DOHH2 (cell line): ENCODE results near the gene NEK8.

Experiments used
- H3F3A ChIP-seq: fragments of 200-600 bp; sonication (generic), shearing (Covaris generic); 2 replicates; pipeline ENCODE4 v1.6.0; 2016; ENCODE audit warnings: antibody characterized with exemption, mild to moderate bottlenecking; ENCODE audit not compliant: control insufficient read depth, insufficient read depth
- H3K27ac ChIP-seq: fragments of 200-600 bp; sonication (generic); 2 replicates; pipeline ENCODE4 v1.5.1; 2014; ENCODE audit warnings: low read depth, mild to moderate bottlenecking, low read length, moderate library complexity
- H3K27me3 ChIP-seq: fragments of 200-600 bp; sonication (generic); 2 replicates; pipeline ENCODE4 v1.6.1; 2014; ENCODE audit warnings: mild to moderate bottlenecking, low read length, mixed read lengths; ENCODE audit not compliant: control insufficient read depth
- H3K36me3 ChIP-seq: fragments of 200-600 bp; sonication (generic); 2 replicates; pipeline ENCODE4 v1.6.1; 2014; ENCODE audit warnings: mild to moderate bottlenecking, low read length, moderate library complexity, mixed read lengths; ENCODE audit not compliant: control insufficient read depth
- H3K4me1 ChIP-seq: fragments of 200-600 bp; sonication (generic); 2 replicates; pipeline ENCODE4 v1.6.1; 2014; ENCODE audit warnings: mild to moderate bottlenecking, low read length, mixed read lengths; ENCODE audit not compliant: control insufficient read depth
- H3K4me2 ChIP-seq: fragments of 200-600 bp; sonication (generic); 2 replicates; pipeline ENCODE4 v1.6.0; 2014; ENCODE audit warnings: mild to moderate bottlenecking, low read length, moderate library complexity
- H3K4me3 ChIP-seq: fragments of 200-600 bp; sonication (generic); 2 replicates; pipeline ENCODE4 v1.5.1; 2014; ENCODE audit warnings: mild to moderate bottlenecking, low read length, mixed read lengths
- H3K79me2 ChIP-seq: fragments of 200-600 bp; sonication (generic); 2 replicates; pipeline ENCODE4 v1.6.1; 2014; ENCODE audit warnings: mild to moderate bottlenecking, low read length, mixed read lengths; ENCODE audit not compliant: control insufficient read depth
- H3K9me2 ChIP-seq: fragments of 200-600 bp; sonication (generic); replicated peaks from 2 replicates; pipeline ENCODE4 v1.6.1; 2014; ENCODE audit warnings: mild to moderate bottlenecking, low read length, mixed read lengths; ENCODE audit not compliant: control insufficient read depth
- H3K9me3 ChIP-seq: fragments of 200-600 bp; sonication (generic); 2 replicates; pipeline ENCODE4 v1.6.1; 2014; ENCODE audit warnings: antibody characterized with exemption, low read length, mixed read lengths; ENCODE audit not compliant: control insufficient read depth, insufficient read depth
- H4K20me1 ChIP-seq: fragments of 200-600 bp; sonication (generic); 2 replicates; pipeline ENCODE4 v1.6.0; 2014; ENCODE audit warnings: low read depth, mild to moderate bottlenecking, antibody characterized with exemption, low read length, moderate library complexity; ENCODE audit not compliant: control insufficient read depth, insufficient read depth
- EZH2phosphoT487 ChIP-seq: fragments of 200-600 bp; sonication (generic); IDR thresholded peaks from 2 replicates; pipeline ENCODE4 v1.6.1; 2017; ENCODE audit warnings: borderline replicate concordance, mild to moderate bottlenecking, antibody characterized with exemption, low read length, moderate library complexity, mixed read lengths
- TF ChIP-seq, protein P1 (sequence below): fragments of 200-600 bp; sonication (generic); IDR thresholded peaks from one replicate; pipeline ENCODE4 v1.5.1; 2014; ENCODE audit warnings: antibody characterized with exemption, mild to moderate bottlenecking, low read depth, low read length; ENCODE audit not compliant: poor library complexity, severe bottlenecking

NEK8 gene

DNA sequence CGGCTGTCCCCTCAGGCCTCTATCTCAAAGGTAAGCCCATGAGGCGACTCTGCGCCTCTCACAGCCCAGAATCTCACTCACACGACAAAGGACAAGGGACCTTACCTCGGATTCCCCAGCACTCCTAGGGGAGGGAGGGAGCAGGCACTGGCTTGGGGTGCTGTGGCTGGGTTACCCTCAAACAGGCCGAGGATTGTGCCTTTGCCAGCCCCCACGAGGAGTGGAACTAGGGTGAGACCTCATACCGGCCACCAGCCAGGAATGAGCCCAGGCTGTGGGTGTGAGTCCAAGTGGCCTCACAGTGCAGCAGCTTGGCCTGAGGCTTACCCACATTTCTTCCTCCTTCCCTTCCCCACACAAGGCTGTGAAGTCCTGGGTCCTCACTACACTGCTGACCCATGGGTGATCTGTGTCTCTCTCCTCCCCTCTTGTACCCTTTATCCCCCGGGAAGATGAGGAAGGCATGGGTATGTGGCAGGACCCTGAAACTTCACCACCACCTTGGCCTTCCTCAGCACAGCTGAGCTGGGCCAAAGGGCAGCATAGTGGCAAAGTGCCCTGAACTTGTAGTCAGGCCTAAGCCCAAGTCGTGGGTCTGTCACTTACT is 22.8 kb upstream of the NEK8 start:
- TF ChIP-seq, protein P1, sequence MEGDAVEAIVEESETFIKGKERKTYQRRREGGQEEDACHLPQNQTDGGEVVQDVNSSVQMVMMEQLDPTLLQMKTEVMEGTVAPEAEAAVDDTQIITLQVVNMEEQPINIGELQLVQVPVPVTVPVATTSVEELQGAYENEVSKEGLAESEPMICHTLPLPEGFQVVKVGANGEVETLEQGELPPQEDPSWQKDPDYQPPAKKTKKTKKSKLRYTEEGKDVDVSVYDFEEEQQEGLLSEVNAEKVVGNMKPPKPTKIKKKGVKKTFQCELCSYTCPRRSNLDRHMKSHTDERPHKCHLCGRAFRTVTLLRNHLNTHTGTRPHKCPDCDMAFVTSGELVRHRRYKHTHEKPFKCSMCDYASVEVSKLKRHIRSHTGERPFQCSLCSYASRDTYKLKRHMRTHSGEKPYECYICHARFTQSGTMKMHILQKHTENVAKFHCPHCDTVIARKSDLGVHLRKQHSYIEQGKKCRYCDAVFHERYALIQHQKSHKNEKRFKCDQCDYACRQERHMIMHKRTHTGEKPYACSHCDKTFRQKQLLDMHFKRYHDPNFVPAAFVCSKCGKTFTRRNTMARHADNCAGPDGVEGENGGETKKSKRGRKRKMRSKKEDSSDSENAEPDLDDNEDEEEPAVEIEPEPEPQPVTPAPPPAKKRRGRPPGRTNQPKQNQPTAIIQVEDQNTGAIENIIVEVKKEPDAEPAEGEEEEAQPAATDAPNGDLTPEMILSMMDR: no peak
- no peak for TF ChIP-seq EZH2phosphoT487
- no peaks in the 10 kb centered on the region for H3K9me2 ChIP-seq
- no peaks in the 10 kb centered on the region for H3K27me3 ChIP-seq
- H3F3A ChIP-seq: peaks cover 10% of the 10 kb centered on the region
- peaks cover 42% of the 10 kb centered on the region for H3K36me3 ChIP-seq
- peaks cover 10% of the 10 kb centered on the region for H3K4me1 ChIP-seq
- no peaks in the 10 kb centered on the region for H3K9me3 ChIP-seq
- H3K79me2 ChIP-seq: peaks cover 9% of the 10 kb centered on the region
- no peak overlapping the region for H3K27ac ChIP-seq
- H4K20me1 ChIP-seq: no peaks in the 10 kb centered on the region
- no peak overlapping the region for H3K4me2 ChIP-seq
- no peak overlapping the region for H3K4me3 ChIP-seq

DNA sequence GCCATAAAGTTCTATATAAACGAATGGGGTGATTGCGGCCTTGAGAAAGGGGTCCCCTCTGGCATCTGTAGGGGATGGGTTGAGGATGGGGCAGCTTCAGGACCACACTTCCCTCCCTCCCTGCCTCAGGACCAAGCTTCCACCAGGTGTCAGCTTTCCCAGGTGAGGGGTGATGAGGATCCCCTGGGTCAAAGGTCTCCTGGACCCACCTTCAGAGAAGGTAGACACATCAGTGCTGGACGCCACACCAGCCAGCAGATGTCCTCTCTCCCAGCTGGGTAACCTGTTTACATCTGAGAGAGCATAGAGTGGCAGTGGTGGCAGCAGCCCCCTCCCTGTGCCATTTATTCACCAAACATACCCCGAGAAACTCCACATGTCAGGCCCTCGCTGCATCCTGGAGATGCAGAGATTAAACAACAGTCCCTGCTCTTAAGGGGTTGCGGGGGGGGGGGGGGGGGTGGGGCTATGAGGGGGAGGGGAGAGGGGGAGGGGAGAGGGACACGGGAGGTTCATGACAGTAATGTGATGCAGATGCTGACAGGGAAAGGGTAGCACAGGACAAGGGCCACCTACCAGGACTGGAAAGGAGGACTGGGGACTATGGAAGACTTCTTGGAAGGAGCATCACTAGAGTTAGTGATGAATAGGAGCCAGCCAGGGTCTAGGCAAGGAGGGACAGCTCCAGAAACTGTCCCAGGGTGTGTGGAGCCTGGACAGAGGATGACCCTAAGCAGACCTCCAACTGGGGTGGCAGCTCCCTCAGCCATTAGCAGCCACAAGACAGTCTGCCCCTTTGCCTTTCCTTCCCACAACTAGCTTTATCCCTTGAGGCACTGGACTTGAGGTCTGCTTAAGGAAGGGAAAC is 21.9 kb upstream of the NEK8 start:
- H3K4me2 ChIP-seq: no peak overlapping the region
- H3K4me3 ChIP-seq: no peak overlapping the region
- H3K4me1 ChIP-seq: peaks cover 14% of the 10 kb centered on the region
- no peaks in the 10 kb centered on the region for H4K20me1 ChIP-seq
- no peaks in the 10 kb centered on the region for H3K9me2 ChIP-seq
- H3K9me3 ChIP-seq: no peaks in the 10 kb centered on the region
- H3F3A ChIP-seq: peaks cover 10% of the 10 kb centered on the region
- peaks cover 9% of the 10 kb centered on the region for H3K79me2 ChIP-seq
- H3K36me3 ChIP-seq: peaks cover 33% of the 10 kb centered on the region
- TF ChIP-seq, protein P1: no peak
- H3K27me3 ChIP-seq: no peaks in the 10 kb centered on the region
- no peak overlapping the region for H3K27ac ChIP-seq

DNA sequence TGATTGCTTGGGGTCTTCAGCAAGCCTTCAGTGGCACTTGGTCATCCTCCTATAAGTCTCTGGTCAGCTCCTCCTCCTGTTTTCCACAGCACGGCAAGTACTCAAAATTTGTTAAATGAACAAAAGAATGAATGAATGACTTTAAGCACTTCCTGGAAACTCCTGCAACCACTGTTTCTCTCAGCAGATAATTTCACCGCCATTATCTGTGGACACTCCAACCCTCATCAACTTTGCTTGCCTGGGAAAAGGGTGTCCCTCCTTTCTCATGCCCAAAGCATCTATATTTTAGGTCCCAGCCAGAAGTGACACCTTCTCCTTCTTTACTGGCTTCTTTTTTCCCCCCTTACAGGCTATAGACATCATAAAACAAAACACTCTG is 21.3 kb upstream of the NEK8 start:
- peaks cover 21% of the 10 kb centered on the region for H3K4me1 ChIP-seq
- H4K20me1 ChIP-seq: no peaks in the 10 kb centered on the region
- no peaks in the 10 kb centered on the region for H3K9me2 ChIP-seq
- peaks cover 9% of the 10 kb centered on the region for H3K79me2 ChIP-seq
- no peak overlapping the region for H3K4me2 ChIP-seq
- no peaks in the 10 kb centered on the region for H3K27me3 ChIP-seq
- H3K4me3 ChIP-seq: no peak overlapping the region
- H3F3A ChIP-seq: peaks cover 10% of the 10 kb centered on the region
- H3K9me3 ChIP-seq: no peaks in the 10 kb centered on the region
- TF ChIP-seq EZH2phosphoT487: no peak
- H3K27ac ChIP-seq: no peak overlapping the region
- peaks cover 27% of the 10 kb centered on the region for H3K36me3 ChIP-seq
